Liver (tissue), 3 donors: ENCODE results near the gene DOCK9.

Experiments
- CTCF ChIP-seq: fragments of 150-350 bp; IDR thresholded peaks from 2 replicates; pipeline ENCODE4 v1.5.1; 2017; ENCODE audit warnings: improper control_type of control experiment, low read depth, low read length; ENCODE audit not compliant: missing input control
- HNF4A ChIP-seq, 2 donors: conservative IDR thresholded peaks; 2 replicates each; pipeline ENCODE4 v1.6.1; 2016; ENCODE audit warnings: antibody characterized with exemption in 2 of 2, mild to moderate bottlenecking in 2 of 2
- MAX ChIP-seq: IDR thresholded peaks from 2 replicates; pipeline ENCODE4 v1.6.1; 2016; ENCODE audit warnings: antibody characterized with exemption
- RAD21 ChIP-seq, 2 donors: IDR thresholded peaks; 2 replicates each; pipeline ENCODE4 v1.6.1; 2016; ENCODE audit warnings: antibody characterized with exemption in 2 of 2, mild to moderate bottlenecking in 2 of 2
- YY1 ChIP-seq: IDR thresholded peaks from 2 replicates; pipeline ENCODE4 v1.6.1; 2016; ENCODE audit warnings: antibody characterized with exemption, mild to moderate bottlenecking
- donor health status: healthy.
- donor health status: healthy.

DNA sequence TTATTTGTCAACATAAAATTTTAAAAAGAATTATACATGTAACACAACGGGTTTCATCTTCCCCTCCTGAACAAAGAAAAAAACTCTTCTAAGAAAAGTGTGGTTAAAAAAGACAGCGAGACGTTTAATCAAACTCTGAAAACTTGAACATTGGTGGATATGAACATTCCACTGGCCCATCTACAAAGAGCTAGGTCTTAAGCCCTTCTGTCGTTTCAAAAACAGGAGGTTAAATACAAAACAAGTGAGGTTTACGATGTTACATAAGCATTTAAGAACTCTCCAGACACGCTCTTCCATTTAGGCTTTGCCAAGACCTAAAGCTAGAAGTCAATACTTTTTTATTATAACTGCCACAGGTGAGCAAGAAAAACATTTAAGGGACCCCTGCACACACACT lies 9.4 kb upstream of the DOCK9 start:
- no peak for TF ChIP-seq CTCF
- TF ChIP-seq RAD21 (IDR thresholded peaks at IDR 0.05) = no peak
- TF ChIP-seq HNF4A (conservative IDR thresholded peaks at IDR 0.05) = no peak
- TF ChIP-seq YY1 = no peak
- TF ChIP-seq MAX = no peak
